DOHH2 (cell line): ENCODE measurements around the gene BCL2L13.

Source experiments
- H3F3A ChIP-seq: fragments of 200-600 bp; sonication (generic), shearing (Covaris generic); 2 replicates; pipeline ENCODE4 v1.6.0; 2016; ENCODE audit warnings: antibody characterized with exemption, mild to moderate bottlenecking; ENCODE audit not compliant: control insufficient read depth, insufficient read depth
- H3K27ac ChIP-seq: fragments of 200-600 bp; sonication (generic); 2 replicates; pipeline ENCODE4 v1.5.1; 2014; ENCODE audit warnings: low read depth, mild to moderate bottlenecking, low read length, moderate library complexity
- H3K27me3 ChIP-seq: fragments of 200-600 bp; sonication (generic); 2 replicates; pipeline ENCODE4 v1.6.1; 2014; ENCODE audit warnings: mild to moderate bottlenecking, low read length, mixed read lengths; ENCODE audit not compliant: control insufficient read depth
- H3K36me3 ChIP-seq: fragments of 200-600 bp; sonication (generic); 2 replicates; pipeline ENCODE4 v1.6.1; 2014; ENCODE audit warnings: mild to moderate bottlenecking, low read length, moderate library complexity, mixed read lengths; ENCODE audit not compliant: control insufficient read depth
- H3K4me1 ChIP-seq: fragments of 200-600 bp; sonication (generic); 2 replicates; pipeline ENCODE4 v1.6.1; 2014; ENCODE audit warnings: mild to moderate bottlenecking, low read length, mixed read lengths; ENCODE audit not compliant: control insufficient read depth
- H3K4me2 ChIP-seq: fragments of 200-600 bp; sonication (generic); 2 replicates; pipeline ENCODE4 v1.6.0; 2014; ENCODE audit warnings: mild to moderate bottlenecking, low read length, moderate library complexity
- H3K4me3 ChIP-seq: fragments of 200-600 bp; sonication (generic); 2 replicates; pipeline ENCODE4 v1.5.1; 2014; ENCODE audit warnings: mild to moderate bottlenecking, low read length, mixed read lengths
- H3K79me2 ChIP-seq: fragments of 200-600 bp; sonication (generic); 2 replicates; pipeline ENCODE4 v1.6.1; 2014; ENCODE audit warnings: mild to moderate bottlenecking, low read length, mixed read lengths; ENCODE audit not compliant: control insufficient read depth
- H3K9me2 ChIP-seq: fragments of 200-600 bp; sonication (generic); replicated peaks from 2 replicates; pipeline ENCODE4 v1.6.1; 2014; ENCODE audit warnings: mild to moderate bottlenecking, low read length, mixed read lengths; ENCODE audit not compliant: control insufficient read depth
- H3K9me3 ChIP-seq: fragments of 200-600 bp; sonication (generic); 2 replicates; pipeline ENCODE4 v1.6.1; 2014; ENCODE audit warnings: antibody characterized with exemption, low read length, mixed read lengths; ENCODE audit not compliant: control insufficient read depth, insufficient read depth
- H4K20me1 ChIP-seq: fragments of 200-600 bp; sonication (generic); 2 replicates; pipeline ENCODE4 v1.6.0; 2014; ENCODE audit warnings: low read depth, mild to moderate bottlenecking, antibody characterized with exemption, low read length, moderate library complexity; ENCODE audit not compliant: control insufficient read depth, insufficient read depth
- CTCF ChIP-seq: fragments of 200-600 bp; sonication (generic); IDR thresholded peaks from one replicate; pipeline ENCODE4 v1.5.1; 2014; ENCODE audit warnings: antibody characterized with exemption, mild to moderate bottlenecking, low read depth, low read length; ENCODE audit not compliant: poor library complexity, severe bottlenecking
- EZH2phosphoT487 ChIP-seq: fragments of 200-600 bp; sonication (generic); IDR thresholded peaks from 2 replicates; pipeline ENCODE4 v1.6.1; 2017; ENCODE audit warnings: borderline replicate concordance, mild to moderate bottlenecking, antibody characterized with exemption, low read length, moderate library complexity, mixed read lengths

BCL2L13 gene, protein sequence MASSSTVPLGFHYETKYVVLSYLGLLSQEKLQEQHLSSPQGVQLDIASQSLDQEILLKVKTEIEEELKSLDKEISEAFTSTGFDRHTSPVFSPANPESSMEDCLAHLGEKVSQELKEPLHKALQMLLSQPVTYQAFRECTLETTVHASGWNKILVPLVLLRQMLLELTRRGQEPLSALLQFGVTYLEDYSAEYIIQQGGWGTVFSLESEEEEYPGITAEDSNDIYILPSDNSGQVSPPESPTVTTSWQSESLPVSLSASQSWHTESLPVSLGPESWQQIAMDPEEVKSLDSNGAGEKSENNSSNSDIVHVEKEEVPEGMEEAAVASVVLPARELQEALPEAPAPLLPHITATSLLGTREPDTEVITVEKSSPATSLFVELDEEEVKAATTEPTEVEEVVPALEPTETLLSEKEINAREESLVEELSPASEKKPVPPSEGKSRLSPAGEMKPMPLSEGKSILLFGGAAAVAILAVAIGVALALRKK

DNA sequence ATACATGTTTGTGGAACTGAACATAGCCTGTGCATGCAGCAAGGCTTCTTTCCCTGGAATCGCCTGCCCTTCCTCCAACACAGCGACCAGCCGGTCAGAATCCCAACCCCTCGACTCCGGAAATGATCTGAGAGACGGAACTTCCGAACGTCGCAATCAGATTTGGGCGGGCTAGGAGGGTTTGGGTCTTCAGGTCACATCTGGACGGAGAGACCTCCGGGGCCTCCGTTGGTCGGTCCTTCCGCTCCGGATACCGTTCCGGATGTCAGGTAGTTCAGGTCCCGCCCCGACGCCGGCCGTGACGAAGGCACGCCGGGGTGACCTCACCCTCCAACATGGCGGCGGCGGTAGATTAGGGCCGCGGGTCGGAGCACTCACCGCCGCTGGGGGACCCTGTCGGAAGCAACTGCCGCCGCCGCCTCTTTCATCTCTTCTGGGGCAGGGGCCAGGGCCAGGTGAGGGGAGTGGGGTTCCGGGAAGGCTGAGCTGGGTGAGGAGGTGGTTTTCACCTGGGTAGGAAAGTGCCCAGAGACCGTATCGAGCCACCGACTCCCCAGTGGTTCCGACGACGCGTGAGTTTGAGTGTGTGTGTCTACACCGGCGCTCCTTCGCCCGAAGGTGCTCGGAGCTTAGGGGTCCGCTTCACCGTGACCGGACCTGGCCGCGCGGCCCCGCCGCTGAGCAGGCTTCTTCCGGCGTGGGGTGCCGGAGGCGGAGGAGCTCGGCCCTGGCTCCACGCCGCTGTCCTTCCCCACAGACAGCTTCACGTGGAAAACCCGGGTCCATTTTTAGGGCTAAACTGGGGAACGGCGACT, at the start of gene BCL2L13:
Gene BCL2L13, plus strand, starts transcription at position 326 of the 815 bp plus-strand sequence. CDS start 16,955 bp downstream, outside the sequence.
- Histone ChIP-seq H3K4me1 (peaks cover 17% of the 10 kb centered on the region), H3K27ac (peak within 1 kb of the TSS; percentile 74), H3K79me2 (peaks cover 48% of the 10 kb centered on the region), H4K20me1 (no peaks in the 10 kb centered on the region), H3K9me2 (no peaks in the 10 kb centered on the region), H3K36me3 (peaks cover 17% of the 10 kb centered on the region), H3F3A (no peaks in the 10 kb centered on the region), H3K9me3 (no peaks in the 10 kb centered on the region), H3K4me2 (peak within 1 kb of the TSS; percentile 86), H3K27me3 (no peaks in the 10 kb centered on the region), H3K4me3 (peak within 1 kb of the TSS; percentile 79)
- no peak for TF ChIP-seq CTCF
- no peak for TF ChIP-seq EZH2phosphoT487

GRCh38 chr22:17589810-17590375, 48.7 kb upstream of the BCL2L13 start:
- no peak overlapping the region for H3K4me2 ChIP-seq
- no peaks in the 10 kb centered on the region for H3K27me3 ChIP-seq
- no peaks in the 10 kb centered on the region for H3K9me3 ChIP-seq
- no peak overlapping the region for H3K4me3 ChIP-seq
- H3K4me1 ChIP-seq: peaks cover 21% of the 10 kb centered on the region
- H3K36me3 ChIP-seq: peaks cover 41% of the 10 kb centered on the region
- no peaks in the 10 kb centered on the region for H4K20me1 ChIP-seq
- H3F3A ChIP-seq: no peaks in the 10 kb centered on the region; the same call in 1 of the 2 replicates
- H3K79me2 ChIP-seq: peaks cover 16% of the 10 kb centered on the region
- H3K27ac ChIP-seq: no peak overlapping the region; the same call in 1 of the 2 replicates
- H3K9me2 ChIP-seq: no peaks in the 10 kb centered on the region
- TF ChIP-seq EZH2phosphoT487 (no peak), CTCF (no peak)

DNA sequence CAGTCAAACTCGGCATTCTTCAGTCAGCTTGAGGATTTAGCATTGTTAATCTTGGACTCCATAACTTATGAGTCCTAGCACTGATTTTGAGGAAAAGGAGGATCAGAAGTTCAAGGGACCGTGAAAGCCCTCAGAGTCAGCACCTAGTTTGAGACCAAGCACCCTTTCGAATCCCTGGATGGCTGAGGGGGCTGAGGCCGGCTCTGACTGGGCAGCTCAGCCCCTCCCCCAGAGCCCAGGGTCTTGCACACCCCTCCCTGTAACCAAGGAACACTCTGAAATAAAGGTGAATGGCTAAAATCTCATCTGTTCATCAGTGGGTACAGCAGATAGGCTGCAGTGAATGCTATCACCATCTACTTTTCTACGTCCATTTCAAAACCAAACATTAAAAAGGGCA, 48.0 kb upstream of the BCL2L13 start:
- TF ChIP-seq EZH2phosphoT487 (no peak), CTCF (no peak)
- no peaks in the 10 kb centered on the region for H3K27me3 ChIP-seq
- H3K36me3 ChIP-seq: peaks cover 45% of the 10 kb centered on the region
- peaks cover 16% of the 10 kb centered on the region for H3K79me2 ChIP-seq
- peaks cover 6% of the 10 kb centered on the region for H3F3A ChIP-seq
- no peaks in the 10 kb centered on the region for H3K9me2 ChIP-seq
- no peak overlapping the region for H3K4me3 ChIP-seq
- no peak overlapping the region for H3K4me2 ChIP-seq
- no peaks in the 10 kb centered on the region for H3K9me3 ChIP-seq
- H3K27ac ChIP-seq: no peak overlapping the region
- no peaks in the 10 kb centered on the region for H4K20me1 ChIP-seq
- peaks cover 28% of the 10 kb centered on the region for H3K4me1 ChIP-seq
